ENCODE results near the gene PALLD.

Gene PALLD

GRCh38 chr4:168734703-168735678, 238.1 kb downstream of the PALLD start:
- DNase-seq (ENCODE audit: low spot score): no peak

DNA sequence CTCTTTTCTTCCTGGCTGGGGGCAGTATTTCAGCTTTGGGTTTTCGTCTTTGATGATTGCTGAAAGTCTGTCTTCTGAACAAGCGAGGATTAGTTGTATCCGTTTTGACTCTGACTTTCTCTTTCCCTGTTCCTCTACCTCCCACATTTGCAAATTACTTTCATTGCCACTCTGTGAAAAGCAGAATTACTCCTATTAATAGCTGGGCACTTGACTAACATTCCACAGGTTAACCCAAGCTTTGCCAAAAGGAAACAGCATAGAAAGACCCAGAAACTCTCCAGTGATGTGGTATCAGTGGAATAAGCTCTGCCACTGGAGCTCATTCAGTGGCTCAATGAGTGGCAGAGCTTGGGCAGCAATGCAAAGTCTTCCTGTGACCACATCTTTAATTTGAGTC, 238.9 kb downstream of the PALLD start:
- DNase-seq (ENCODE audit: low spot score): no peak

DNA sequence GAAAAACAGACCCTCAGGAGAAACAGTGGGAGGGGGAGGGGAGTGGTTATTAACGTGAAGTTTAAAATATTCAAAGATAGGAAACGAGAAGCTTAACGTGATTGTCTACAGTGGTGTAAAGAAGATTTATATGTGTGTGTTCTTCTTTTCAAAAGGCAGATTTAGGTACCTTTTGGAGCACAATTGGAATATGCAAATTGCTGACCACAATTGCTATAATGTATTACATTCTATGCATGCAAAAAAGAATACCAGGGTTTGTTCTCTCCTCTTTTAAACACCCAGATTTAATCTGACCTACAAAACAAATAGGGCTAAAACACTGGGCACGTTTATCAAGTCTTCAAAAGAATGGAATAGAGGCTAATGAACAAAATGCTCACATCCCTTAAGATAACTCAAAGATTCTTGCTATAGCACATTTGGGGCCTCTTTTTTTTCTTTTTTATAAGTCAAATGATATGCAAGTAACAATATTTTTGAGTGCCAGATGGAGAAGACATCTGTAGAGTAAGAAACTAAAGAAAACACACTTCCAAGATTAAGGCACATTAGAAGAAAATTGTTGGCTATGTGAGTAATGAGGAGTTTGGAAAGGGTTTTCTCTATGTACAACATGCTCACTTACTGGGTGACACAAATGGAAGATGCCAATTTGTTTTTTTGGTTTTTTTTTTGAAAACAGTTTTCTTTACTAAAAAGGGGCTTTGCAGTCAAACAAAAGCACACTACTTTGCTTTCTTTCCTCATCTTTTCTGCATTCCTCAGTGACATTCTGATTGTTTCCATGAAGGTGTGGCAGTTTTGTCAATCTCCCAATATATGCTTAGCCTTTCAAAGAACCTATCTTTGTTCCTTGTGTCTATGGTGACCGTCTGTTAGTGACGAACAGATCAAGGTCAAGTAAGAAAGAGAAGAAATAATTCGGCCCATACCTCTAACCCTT, 240.3 kb downstream of the PALLD start:
- no peak for DNase-seq (ENCODE audit: low spot score)

DNA sequence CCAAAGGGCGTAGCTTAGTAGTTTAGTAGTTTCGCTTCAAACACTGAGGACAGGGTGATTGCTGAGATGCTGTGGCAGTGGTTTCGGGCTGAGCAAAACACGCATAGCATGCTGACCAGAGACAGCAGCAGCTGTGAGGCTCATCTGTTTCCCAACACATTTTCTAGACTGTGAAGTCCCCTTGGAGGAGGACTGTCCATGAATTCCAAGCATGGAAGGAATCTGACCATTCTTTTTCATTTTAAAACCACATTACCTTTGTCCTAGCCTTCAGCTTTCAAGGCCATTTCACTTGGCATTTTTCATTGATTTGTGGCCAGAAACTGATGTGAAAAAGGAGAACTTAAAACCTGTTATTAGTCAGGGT, 240.9 kb downstream of the PALLD start:
- DNase-seq (ENCODE audit: low spot score): no peak

- DNase-seq (ENCODE audit: low spot score): no peak
Observed at GRCh38 chr4:168739886-168740285, 243.0 kb downstream of the PALLD start.

- DNase-seq (ENCODE audit: low spot score): no peak
Observed at GRCh38 chr4:168740691-168741090, 243.8 kb downstream of the PALLD start.

- no peak for DNase-seq (ENCODE audit: low spot score)
Observed at GRCh38 chr4:168741281-168742173, 244.7 kb downstream of the PALLD start.

- no peak for DNase-seq (ENCODE audit: low spot score)
Observed at GRCh38 chr4:168743131-168743530, 246.3 kb downstream of the PALLD start.

- DNase-seq (ENCODE audit: low spot score): no peak
Observed at GRCh38 chr4:168743601-168744000, 246.7 kb downstream of the PALLD start.

GRCh38 chr4:168744021-168744420, 247.2 kb downstream of the PALLD start:
- no peak for DNase-seq (ENCODE audit: low spot score)

DNA sequence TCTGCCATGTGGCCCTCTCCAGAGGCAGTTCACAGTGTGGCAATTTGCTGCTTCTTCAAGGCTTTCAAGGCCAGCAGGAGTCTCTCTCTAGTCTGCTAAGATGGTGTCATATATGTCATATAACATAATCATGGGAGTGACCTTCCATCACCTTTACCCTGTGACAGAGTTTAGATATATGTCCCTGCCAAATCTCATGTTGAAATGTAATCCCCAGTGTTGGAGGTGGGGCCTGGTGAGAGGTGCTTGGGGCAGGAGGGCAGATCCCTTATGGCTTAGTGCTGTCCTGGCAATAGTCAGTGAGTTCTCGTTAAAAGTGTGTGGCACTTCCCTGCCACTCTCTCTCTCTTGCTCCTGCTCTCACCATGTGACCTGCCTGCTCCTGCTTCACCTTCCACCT, 252.0 kb downstream of the PALLD start:
- DNase-seq (ENCODE audit: low spot score): no peak

- no peak for DNase-seq (ENCODE audit: low spot score)
Observed at GRCh38 chr4:168751263-168752225, 254.7 kb downstream of the PALLD start.

DNA sequence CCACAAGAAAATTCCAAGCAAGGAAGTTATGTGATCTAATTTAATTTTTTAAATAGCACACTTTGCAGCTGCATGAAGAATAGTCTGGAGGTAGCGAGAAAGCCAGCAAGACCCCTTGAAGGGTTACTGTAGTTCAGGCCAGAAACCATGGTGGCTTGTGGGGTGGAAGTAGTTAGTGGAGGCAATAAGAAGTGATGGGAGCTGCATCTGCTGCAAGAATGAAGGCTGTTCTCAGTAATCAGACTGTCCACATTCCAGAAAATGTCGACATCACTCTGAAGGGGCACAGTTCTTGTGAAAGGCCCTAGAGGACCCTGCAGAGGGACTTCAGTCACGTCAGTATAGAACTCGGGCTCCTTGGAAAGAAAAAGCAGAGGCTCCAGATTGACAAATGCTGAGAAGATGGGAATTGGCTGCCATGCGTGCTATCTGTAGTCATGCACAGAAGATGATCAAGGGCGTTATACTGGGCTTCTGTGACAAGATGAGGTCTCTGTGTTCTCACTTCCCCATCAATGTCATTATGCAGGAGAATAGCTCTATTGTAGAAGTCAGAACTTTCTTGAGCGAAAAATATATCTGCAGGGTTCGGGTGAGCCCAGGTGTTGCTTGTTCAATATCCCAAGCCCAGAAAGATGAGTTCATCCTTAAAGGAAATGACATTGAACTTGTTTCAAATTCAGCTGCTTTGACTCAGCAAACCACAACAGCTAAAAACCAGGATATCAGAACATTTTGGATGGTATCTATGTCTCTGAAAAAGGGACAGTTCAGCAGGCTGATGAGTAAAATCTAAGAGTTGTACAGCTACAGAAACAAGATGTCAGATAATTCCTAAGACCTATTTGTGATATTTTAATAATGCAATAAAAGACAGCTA, 259.0 kb downstream of the PALLD start:
- DNase-seq (ENCODE audit: low spot score): no peak

GRCh38 chr4:168757500-168757899, 260.6 kb downstream of the PALLD start:
- DNase-seq (ENCODE audit: low spot score): no peak

- no peak for DNase-seq (ENCODE audit: low spot score)
Observed at GRCh38 chr4:168758351-168758876, 261.6 kb downstream of the PALLD start.

DNA sequence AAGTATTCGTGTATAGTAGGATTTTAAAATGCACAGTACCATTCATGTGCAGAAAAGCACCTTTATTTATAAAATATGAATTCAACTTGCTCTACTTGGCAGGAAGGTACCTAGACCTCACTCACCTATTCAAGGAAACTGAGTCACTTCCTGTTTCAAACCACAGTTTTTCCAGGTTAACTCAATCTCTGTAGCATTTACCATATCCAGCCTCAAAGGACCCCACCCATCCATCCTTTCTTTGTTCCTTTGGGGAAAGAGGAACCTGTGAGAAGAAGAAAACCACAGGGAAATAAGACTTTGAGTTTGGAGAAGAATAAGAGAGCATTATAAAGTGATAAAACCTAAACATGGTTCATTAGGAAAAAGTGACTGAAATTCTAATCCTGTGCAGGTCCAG, 262.5 kb downstream of the PALLD start:
- DNase-seq (ENCODE audit: low spot score): no peak

DNA sequence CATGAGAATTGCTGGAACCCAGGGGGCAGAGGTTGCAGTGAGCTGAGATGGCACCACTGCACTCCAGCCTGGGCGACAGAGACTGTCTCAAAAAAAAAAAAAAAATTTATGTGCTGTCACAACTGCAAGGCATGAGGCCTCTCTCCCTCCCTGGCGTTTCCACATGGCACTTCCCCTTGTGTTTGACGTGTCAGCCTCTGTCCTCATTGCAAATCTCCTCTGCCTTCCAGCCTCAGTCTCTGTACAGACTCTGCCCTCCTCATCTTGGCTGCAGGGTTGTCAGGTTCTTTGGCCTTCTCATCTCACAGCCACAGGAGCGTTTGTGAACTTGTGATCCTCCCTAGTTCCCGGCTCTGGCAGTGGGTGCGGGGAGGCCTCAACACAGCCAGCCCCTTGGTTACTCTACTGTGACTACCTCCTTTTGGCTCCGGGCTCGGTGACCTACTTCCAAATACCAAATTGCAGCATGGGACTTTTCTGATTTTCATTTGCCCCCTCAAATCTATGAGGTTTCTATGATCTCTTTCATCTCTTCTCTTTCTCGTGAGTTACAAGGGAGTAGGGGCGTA, 263.2 kb downstream of the PALLD start:
- no peak for DNase-seq (ENCODE audit: low spot score)

GRCh38 chr4:168761066-168761465, 264.2 kb downstream of the PALLD start:
- DNase-seq (ENCODE audit: low spot score): no peak

DNA sequence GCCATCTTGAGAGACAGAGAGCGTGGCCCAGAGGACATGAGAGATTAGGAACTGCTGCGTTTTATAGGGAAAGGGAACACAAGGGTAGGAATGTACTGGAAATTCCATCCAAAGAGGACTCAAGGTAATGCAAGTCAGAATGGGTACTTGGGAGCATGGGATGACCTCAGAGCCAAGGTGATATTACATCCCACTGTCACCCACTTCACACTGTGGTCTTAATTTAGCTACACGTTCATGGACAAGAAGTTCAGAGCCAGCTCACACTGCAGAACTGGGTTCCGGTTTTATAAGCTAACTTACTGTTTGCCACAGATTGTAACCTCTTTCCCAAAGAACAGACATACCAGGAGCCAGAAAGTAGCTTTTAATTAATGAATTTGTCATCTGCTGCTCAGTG, 268.5 kb downstream of the PALLD start:
- DNase-seq (ENCODE audit: low spot score): no peak
